ENCODE results near the gene LRRC59.
A peak's percentile ranks its signal among the peaks of the same experiment; 100 is the strongest.

The LRRC59 gene

DNA sequence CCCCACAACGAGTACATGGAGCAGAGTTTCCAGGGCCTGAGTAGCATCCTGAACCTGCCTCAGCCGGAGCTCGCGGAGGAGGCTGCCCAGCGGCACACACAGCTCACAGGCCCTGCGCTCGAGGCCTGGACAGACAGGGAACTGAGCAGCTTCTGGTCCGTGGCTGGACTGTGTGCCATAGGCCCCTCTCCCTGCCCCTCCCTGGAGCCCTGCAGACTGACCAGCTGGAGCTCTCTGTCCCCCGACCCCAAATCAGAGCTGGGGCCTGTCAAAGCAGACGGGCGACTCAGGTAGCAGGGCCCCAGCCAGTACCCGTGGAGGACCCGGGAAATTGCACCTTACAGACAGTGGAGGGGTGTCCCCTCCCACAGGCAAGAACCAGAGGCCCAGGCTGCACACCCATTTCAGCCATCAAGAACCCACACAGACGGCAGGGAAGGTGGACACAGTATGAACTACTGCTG, 37.3 kb downstream of the LRRC59 start:
- no peak for DNase-seq

DNA sequence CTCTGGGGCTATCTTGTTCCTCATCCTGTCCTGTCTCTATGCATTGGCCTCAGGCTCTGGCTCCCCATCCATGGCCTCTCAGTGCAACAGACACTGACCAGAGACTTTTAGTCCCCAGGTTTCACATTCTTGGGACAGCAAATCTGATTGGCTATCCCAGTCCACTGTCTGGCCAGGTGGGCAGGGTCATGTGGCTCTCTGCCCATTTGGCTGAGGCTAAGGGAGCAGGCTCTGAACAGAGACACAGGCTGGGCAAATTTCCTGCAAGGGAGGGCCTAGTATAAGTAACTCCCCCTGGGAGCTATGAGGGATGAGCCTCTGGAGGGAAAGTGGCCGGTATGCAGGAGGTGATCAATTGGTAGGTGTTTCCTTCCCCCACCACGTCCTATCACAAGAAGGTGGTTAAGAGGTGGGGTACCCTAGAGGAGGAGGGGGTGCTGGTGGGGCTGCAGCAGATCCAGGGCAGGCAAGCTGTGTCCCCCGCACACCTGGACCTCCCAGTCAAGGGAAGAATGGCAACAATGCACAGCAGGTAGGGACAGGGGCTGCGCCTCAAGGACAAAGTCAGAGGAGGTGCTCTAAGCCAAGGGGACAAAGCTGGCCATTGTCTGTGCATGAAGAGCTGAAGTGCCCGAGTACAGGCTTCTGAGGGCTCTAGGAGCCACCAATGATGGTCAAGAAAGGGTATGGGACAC, 38.2 kb downstream of the LRRC59 start:
- no peak for DNase-seq

DNA sequence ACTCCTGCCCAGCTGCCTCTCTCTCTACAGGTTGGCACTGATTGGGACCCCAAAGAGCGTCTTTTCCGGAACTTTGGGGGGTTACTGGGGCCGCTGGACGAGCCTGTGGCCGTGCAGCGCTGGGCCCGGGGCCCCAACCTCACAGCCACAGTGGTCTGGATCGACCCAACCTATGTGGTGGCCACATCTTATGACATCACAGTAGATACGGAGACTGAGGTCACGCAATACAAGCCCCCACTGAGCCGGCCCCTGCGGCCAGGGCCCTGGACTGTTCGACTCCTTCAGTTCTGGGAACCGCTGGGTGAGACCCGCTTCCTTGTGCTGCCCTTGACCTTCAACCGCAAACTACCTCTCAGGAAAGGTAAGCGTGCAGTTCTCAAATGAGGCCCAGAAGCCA, 39.1 kb downstream of the LRRC59 start:
- no peak for DNase-seq

DNA sequence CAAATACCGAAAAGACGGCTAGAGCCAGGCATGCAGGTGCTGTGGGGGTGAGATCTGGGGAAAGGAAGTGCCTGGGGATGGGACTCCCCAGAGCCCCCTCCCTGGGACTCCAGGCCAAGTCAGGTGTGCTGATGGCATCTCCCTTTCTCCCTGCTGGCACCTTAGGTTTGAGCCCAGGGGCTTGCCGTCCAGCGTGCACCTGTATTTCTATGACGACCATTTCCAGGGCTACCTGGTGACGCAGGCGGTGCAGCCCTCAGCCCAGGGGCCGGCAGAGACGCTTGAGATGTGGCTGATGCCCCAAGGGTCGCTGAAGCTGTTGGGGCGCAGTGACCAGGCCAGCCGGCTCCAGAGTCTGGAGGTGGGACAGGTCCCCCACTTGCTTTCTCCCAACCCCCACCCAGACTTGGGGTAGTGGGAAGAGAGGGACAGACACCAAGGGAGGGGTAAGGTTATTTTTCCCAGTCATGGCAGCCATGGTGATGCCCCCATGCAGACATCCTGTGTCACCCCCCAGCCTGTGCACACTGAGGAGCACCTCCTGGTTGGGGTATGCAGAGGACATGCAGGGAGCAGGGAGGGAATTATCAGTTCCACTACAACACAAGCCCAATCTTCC, 40.3 kb downstream of the LRRC59 start:
- no peak for DNase-seq

DNA sequence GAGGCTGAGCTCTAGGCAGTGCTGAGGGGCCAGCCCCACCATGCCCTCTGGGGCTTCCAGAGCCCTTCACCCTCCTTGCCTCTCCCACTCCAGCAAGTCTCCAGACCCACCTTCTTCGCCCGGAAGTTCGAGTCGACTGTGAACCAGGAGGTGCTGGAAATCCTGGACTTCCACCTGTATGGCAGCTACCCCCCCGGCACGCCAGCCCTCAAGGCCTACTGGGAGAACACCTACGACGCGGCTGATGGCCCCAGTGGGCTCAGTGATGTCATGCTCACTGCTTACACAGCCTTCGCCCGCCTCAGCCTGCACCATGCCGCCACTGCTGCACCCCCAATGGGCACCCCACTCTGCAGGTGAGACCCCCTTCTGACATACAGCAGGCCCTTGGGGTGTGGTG, 40.9 kb downstream of the LRRC59 start:
- no peak for DNase-seq

DNA sequence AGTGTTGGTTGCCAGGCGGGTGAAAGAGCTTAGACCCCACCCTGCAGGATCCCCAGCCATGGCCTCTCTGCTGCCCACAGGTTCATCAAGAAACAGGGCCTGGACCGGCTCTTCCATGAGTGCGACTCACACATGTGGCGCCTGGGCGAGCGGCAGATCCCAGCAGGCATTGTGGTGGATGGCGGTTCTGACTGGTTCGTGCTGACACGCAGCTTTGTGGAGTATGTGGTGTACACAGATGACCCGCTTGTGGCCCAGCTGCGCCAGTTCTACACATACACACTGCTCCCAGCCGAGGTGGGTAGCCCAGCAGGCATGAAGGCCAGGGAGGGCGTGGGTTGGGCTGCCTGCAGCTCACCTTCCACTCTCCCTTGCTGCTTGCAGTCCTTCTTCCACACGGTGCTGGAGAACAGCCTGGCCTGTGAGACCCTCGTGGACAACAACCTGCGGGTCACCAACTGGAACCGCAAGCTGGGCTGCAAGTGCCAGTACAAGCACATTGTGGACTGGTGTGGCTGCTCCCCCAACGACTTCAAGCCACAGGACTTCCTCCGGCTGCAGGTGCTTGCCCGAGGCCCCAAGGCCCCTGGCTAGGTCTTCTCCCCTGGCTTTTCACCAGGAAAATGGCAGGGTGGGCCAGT, 41.5 kb downstream of the LRRC59 start:
- no peak for DNase-seq

DNA sequence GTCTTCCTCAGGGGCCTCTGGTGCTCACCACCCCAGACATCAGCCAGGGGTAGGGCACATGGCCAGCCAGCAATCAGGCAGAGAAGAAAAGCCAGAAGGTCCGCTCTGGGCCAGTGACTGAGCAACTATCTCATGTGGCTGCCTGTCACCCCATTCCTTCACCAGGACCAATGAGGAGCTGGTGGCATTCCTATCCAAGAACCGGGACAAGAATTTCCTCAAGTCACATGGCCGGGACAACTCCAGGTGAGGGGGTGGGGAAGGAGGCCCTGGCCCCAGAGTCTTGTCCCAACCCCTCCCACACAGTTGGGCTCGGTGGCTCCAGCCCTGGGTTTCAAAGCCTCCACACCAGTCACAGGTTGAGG, 42.0 kb downstream of the LRRC59 start:
- no peak for DNase-seq

DNA sequence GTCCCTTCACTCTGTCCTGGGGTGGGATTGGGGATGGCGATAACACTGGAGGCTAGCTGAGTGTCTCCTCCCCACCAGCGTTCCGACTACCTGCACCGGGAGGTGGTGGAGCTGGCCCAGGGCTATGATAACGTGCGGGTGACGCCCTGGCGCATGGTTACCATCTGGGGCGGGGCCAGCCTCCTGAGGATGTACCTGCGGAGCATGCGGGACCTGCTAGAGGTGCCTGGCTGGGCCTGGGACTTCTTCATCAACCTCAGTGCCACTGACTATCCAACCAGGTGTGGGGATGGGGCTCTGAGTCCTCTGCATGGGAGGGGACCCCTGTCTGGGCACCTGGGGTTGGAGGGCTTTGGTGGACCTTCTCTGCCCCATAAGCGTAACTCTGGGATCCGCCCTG, 42.5 kb downstream of the LRRC59 start:
- DNase-seq: no peak

DNA sequence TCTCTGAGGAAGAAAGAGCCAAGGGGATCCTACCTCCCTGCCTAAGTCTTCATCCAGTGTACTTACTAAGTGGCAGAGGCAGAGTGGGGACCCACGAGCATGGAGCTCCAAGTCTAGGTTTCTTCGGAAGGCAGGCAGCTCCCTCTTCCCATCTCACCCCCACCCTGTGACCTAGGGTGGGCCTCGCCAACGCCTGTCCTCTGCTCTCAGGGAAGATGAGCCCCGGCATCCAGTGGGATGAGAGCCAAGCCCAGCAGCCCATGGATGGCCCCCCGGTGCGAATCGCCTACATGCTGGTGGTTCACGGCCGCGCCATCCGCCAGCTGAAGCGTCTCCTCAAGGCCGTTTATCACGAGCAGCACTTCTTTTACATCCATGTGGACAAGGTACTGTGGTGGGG, 43.1 kb downstream of the LRRC59 start:
- no peak for DNase-seq

DNA sequence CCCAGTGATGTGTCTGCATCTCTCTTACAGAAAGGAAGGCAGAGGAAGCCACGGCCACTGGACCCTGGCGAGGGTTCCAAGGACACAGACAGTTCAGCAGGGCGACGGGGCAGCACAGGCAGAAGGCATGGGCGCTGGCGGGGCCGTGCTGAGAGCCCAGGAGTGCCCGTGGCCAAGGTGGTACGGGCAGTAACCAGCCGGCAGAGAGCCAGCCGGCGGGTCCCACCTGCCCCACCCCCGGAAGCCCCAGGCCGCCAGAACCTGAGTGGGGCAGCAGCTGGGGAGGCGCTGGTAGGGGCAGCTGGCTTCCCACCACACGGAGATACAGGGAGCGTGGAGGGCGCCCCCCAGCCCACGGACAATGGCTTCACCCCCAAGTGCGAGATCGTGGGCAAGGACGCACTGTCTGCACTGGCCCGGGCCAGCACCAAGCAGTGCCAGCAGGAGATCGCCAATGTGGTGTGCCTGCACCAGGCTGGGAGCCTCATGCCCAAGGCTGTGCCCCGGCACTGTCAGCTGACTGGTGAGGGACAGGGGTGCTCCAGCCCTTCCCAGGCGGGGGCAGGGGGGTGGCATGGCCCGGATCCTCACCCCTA, 43.6 kb downstream of the LRRC59 start:
- DNase-seq: no peak

DNA sequence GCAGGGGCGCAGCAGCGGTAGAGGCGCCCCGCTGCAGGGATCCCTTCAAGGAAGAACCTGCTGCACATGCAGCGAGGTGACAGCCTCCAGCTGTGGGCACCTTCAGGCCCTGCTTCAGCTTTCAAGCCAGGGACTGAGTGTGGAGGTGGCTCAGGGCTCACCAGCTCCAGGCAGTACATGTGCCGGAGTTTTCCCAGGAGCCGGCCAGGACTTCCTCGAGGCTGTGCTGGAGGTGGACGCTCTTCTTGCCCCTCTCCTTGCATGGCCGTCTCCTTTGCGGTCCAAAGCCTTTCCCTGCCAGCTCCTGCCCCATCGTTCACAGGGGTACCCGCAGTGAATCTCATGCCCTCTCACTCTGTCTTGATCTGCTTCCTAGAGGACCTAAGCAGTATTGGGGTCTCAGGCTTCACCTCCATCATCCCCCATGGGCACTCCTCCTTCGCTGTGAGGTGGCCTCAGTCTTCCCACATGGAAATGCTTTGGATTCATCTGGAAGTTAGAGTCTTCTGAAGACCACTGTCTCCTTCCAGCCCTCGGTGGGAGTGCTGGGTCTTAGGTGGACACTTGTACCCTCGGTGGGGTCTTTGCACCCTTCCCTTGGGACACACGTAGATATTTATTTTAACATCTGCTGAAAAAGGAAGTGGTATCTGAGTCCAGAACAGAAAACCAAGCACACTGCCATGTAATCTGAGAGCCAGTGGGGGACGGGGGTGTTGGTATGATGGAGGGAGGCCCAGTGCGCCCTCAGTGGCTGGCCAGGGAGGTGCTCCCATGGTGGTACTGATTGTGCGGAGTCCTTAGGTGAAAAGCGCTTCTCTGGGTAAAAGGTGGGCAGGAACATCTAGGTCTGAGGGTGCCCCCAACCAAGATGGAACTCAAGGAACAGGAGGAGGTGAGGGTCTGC, 44.4 kb downstream of the LRRC59 start:
- no peak for DNase-seq

DNA sequence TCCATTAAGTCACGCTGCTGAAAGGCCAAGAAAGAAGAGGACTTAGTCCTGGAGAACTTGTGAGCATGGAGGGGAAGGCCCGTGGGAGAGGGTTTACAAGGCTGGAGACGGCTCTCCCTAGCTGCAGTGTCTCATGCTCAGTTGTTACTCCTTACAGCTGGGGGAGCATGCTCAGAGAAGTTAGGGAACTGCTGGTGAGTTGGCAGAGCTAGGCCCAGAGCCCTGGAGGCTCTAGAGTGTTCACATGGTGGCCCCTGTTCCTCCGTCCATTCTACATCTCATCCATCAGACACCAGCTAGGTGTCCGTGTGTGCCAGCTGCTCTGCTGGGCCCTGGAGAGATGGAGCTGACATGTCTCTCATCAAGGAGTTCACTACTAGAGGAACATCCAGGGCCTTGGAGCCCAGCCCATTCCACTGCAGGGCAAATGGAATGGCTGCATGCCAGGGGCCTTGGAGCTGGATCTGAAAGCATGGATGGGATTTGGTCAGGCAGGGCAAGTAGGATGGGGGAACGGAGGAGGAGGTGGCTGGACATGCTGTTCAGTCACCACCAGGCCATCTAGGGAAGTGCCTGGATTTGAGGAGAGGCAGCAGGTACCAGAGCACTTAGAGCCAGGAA, 45.1 kb downstream of the LRRC59 start:
- no peak for DNase-seq

DNA sequence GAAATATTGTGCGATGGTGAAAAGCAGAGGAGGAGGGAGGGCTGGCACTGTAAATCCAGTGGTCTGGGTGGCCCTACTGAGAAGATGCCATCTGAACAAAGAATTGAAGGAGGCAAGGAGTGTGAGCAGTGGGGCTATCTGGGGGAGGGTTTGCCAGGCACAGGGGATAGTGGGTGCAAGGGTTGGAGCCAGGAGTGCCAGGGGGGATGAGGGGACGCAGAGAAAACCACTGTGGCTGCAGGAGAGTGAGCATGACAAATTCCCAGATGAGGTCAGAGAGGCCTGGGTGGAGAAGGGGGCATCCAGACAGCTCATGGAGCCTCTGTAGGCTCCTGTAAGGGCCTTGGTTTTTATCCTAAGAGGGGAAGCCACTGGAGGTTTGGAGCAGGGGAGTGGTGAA, 46.6 kb downstream of the LRRC59 start:
- DNase-seq: no peak

DNA sequence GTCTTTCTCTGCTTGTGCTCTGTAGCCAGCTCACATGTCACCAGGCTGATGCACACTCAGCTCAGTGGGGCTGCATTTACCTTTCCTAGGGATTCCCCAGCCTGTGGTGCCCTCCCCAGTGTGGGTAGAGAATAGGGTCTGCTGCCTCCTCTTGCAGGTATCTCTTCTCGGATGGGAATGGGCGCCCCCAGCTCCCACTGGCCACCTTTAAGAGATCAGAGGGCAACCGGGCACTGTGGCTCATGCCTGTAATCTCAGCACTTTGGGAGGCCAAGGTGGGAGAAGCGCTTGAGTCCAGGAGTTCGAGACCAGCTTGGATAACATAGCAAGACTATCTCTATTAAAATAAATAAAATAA, 48.1 kb downstream of the LRRC59 start:
- no peak for DNase-seq

DNA sequence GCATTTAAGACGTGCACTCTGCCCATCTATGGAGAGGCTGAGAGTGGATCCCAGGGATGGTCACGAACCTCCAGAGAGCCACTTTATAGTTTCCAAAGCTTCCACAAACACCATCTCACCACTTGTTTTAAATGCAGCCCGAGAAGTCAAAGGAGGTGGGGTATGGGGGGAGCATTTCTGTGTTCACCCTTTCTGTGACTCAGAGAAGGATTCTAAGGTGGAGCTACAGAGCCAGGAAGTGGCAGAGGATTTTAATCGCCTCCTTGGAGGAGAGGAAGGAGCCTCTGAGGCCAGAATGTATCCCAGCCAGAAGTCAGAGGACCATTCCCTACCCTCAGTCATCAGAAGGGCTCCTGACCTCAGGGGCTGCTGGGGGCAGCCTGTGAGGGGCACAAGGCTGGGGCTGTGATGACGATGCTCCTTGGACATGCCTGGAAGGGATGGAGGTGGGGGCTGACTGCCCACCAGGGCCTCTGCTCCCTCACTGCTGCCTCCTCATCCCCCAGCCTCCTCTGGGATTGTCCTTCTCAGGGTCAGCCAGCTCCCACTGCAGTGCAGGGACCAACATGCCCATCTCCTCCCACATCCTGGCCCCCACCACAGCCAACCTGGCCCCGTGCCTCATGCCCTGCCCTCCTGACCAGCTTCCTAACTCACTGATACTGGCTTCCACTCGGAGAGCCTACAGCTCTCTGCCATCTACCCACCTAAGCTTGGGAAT, 48.6 kb downstream of the LRRC59 start:
- DNase-seq: no peak

DNA sequence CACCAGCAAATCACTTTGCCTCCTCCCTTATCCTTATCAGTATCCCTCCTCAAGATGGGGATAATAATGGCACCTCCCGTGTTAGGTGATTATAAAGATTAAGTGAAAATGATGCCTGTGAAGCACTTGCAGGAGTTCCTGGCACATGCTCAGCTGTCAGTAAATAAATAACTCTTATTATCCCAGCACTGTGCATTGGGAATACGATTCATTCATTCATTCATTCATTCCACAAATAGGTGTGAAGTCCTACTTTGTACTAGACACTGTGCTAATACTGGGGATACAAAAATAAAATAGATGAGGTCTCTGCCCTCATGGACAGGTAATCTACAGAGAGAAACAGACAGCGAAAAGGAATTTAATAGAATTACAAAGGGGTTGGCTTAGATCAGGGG, 49.4 kb downstream of the LRRC59 start:
- DNase-seq: no peak

DNA sequence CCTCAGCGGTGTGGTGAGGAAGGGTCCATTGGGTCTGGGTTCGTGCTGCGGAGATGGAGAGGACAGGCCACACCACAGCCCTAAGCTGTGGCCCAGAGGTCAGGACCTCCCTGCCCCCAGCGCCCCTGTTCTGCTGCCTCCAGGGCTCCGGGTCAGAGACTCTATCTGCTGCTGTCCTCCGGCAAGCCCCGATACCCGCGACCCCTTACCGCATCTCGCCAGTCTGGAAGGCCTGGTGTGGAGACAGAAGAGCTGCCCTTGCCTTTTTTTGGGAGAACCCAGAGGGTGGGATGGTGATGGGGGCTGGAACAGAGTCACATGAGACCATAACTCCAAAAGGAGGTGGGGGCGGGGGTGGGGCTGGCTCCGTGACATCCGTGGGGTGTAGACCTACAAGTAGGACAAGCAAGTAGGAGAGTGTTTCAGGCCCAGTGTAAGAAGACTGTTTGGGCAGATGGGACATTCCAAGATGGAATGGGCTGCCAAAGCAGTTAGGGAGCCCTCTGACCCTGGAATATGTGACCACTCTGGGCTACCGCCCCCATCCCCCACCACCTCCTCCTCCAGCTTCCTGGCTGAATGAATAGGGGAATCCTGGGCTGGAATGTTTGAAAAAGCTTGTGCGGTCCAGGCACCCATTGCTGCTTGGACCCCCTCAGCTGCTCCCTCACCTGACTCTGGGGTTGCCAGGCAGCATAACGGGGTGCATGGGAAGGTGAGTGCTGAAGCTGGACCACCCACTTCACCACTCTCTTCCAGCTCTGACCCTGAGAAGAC, 50.0 kb downstream of the LRRC59 start:
- DNase-seq: no peak

DNA sequence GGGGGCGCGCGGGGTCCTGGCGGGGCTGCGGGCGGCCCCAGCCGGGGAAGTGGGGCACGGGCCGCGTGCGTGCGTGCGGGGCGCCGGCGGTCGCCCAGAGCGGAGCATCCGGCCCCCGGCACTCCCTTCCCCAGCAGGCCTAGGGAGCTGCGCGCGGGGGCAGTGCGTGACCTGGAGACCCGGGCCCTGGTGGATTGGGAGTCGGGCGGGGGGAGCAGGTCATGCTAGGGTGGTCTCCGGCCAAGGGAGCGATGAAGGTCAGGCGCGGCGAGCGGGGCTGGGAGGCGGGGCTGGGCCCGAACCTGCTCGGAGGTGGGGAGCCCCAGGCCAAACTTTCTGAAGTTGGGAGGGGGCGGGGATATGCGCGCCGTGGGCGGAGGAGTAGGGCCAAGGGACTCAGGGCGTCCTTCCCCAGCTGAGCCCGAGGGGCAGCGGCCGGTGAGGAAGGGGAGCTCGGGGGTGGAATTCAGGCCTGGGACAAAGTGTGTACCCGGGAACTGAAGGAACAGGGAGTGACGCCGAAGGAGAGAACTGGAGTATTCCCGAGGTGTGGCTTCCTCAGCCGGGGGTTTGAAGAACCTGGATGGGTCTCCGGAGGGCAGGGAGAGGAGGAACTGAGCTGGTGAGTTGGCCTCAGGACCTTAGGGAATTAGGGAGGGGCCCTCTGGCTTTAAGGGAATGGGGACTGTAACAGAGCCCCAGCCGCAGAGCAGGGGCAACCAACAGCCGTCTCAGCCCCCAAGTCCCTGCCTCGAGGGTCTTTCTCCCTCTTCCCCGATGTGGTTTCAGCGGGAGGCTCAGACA, 50.8 kb downstream of the LRRC59 start:
- DNase-seq: no peak

DNA sequence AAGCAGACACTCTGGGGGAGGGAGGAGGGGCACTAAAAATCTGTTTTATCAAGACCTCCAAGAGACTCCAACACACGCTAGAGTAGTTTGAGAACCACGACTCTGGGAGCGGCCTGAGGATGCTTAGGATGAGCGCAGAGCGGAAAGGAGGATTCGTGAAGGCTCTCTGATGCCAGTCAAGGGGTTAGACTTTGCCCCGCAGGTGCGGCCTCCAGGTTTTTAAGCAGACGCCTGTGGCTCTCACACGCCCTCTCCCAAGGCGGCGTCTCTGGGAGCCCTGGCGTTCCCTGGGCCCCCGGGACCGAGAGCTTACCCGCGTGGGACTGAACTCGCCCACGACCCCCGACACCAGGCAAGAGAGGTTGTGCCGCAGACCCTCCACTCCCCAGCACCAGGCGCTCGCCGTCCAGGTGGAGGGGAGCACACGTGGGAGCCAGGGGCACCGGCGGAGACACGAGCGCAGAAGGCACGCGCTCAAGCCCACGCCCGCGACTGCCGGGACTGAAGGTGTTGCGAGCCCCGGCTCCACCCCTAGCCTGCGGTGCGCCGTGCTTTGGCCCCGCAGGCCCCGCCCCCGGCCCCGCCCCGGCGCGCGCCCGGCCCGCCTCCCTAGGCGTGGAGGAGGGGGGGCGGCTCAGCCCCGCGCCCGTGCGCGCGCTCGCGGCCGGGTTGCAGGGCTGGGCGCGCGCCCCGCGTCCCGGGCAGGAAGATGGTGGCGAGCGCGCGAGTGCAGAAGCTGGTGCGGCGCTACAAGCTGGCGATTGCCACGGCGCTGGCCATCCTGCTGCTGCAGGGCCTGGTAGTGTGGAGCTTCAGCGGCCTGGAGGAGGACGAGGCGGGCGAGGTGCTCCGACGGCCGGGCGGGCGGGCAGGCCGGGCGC, 51.7 kb downstream of the LRRC59 start, which contains the start of gene XYLT2:
XYLT2 (plus strand) TSS at position 695 of the 881 bp plus-strand sequence; CDS start at position 710, 15 bp downstream.
- DNase-seq: peak; percentile 55
